ENCODE measurements around the gene CCDC27.

DNA sequence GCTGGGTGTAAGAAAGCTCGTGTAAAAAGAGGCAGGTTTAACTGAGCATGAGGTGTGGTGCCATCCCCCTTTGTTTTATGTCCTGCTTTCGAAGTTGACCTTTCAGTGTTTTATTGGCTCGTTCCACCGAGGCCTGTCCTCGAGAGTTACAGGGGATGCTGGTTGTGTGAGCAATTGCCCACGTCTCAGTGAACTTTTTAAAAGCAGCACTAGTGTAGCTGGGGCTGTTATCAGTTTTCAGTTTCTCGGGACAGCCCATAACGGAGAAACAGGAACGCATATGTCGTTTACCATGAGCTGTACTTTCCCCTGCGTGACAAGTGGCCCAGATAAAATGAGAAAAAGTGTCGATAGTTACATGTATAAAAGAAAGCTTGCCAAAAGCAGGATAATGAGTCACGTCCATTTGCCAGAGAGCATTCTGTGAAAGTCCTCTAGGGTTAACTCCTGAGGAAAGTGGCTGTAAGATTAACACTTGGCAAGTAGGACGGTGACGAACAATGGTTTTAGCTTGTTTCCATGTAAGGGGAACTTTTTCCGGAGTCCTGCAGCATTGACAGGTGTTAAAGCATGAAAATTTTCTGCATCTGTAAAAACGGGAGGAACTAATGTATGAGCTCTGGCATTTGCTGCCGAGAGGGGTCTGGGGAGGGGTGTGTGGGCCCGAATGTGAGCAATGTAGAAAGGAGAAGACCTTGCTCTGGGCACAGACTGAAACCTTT lies 51.8 kb downstream of the CCDC27 start:
- TF ChIP-seq, protein P1, sequence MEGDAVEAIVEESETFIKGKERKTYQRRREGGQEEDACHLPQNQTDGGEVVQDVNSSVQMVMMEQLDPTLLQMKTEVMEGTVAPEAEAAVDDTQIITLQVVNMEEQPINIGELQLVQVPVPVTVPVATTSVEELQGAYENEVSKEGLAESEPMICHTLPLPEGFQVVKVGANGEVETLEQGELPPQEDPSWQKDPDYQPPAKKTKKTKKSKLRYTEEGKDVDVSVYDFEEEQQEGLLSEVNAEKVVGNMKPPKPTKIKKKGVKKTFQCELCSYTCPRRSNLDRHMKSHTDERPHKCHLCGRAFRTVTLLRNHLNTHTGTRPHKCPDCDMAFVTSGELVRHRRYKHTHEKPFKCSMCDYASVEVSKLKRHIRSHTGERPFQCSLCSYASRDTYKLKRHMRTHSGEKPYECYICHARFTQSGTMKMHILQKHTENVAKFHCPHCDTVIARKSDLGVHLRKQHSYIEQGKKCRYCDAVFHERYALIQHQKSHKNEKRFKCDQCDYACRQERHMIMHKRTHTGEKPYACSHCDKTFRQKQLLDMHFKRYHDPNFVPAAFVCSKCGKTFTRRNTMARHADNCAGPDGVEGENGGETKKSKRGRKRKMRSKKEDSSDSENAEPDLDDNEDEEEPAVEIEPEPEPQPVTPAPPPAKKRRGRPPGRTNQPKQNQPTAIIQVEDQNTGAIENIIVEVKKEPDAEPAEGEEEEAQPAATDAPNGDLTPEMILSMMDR (conservative IDR thresholded peaks at IDR 0.05; ENCODE audit: low read depth, low read length): no peak
- no peak for TF ChIP-seq EZH2phosphoT487 (IDR thresholded peaks at IDR 0.05; ENCODE audit: borderline replicate concordance, low read length)
- TF ChIP-seq EZH2 (IDR thresholded peaks at IDR 0.05; ENCODE audit: low read length, unreplicated experiment): no peak
